Esophagus squamous epithelium (tissue), 5 donors: ENCODE data around the gene NLRP8. TPM values are rescaled to one million over a fixed set of nuclear protein-coding genes. Genes with fewer than 3 reads are reported as not detected.

Source experiments
- DNase-seq: peaks from one replicate; lab custom pipeline; 2025; lab: John Stamatoyannopoulos, UW
- H3K27ac ChIP-seq, 4 donors: fragments of 200-600 bp; sonication (generic); one replicate each; pipeline ENCODE4 v1.5.1; 2016 to 2019; ENCODE audit warnings: mild to moderate bottlenecking in 1 of 4
- H3K27me3 ChIP-seq, 4 donors: fragments of 200-600 bp; sonication (generic); 1 replicate in 3 of 4; 2 replicates in 1 of 4; pipeline versions ENCODE4 v1.5.1 to v1.6.0; 2017 to 2021; ENCODE audit warnings: antibody characterized with exemption in 1 of 4
- H3K36me3 ChIP-seq, 3 donors: fragments of 200-600 bp; sonication (generic); one replicate each; pipeline ENCODE4 v1.5.1; 2016 to 2019
- H3K4me1 ChIP-seq, 3 donors: fragments of 200-600 bp; sonication (generic); one replicate each; pipeline ENCODE4 v1.5.1; 2017 to 2019
- H3K4me3 ChIP-seq, 4 donors: fragments of 200-600 bp; sonication (generic); 1 replicate in 3 of 4; 2 replicates in 1 of 4; pipeline ENCODE4 v1.5.1; 2016 to 2019; ENCODE audit warnings: mild to moderate bottlenecking in 2 of 4, moderate library complexity in 1 of 4
- H3K9me3 ChIP-seq, 3 donors: fragments of 200-600 bp; sonication (generic); one replicate each; pipeline ENCODE4 v1.5.1; 2016 to 2019
- POLR2A ChIP-seq, 4 donors: fragments of 450-650 bp; IDR thresholded peaks; one replicate each; pipeline ENCODE4 v1.6.1; 2017; ENCODE audit warnings: antibody characterized with exemption in 4 of 4, mild to moderate bottlenecking in 4 of 4, moderate library complexity in 3 of 4
- WGBS, 2 donors: methylation state at CpG; one replicate each; pipeline ENCODE4 v1.1.5; 2018; 5-methylcytosine and 5-hydroxymethylcytosine counted together
- intact Hi-C: fragments of 100-400 bp; cut with DNase I; formaldehyde crosslinking; loops from one replicate; pipeline ENCODE4 v1.15.0; 2022
- total RNA-seq, 4 donors: library from RNA; depleted of rRNA; stranded (reverse); fragments of >200 nt; gene quantifications; one replicate each; pipeline ENCODE4 v1.1.0, GENCODE V29; 2016
- TF ChIP-seq, protein P1 (sequence below), 6 experiments: fragments of 450-650 bp in 4 of 6; fragments of 200-600 bp in 2 of 6; sonication (generic) in 2 of 6; IDR thresholded peaks; one replicate each; pipeline ENCODE4 v1.5.1; 2016 to 2019; ENCODE audit warnings: antibody characterized with exemption in 6 of 6, mild to moderate bottlenecking in 4 of 6, moderate library complexity in 4 of 6
- donor health status: DM: yes; HTN: yes; CAD: no.

NLRP8 gene
- not detected for total RNA-seq

DNA sequence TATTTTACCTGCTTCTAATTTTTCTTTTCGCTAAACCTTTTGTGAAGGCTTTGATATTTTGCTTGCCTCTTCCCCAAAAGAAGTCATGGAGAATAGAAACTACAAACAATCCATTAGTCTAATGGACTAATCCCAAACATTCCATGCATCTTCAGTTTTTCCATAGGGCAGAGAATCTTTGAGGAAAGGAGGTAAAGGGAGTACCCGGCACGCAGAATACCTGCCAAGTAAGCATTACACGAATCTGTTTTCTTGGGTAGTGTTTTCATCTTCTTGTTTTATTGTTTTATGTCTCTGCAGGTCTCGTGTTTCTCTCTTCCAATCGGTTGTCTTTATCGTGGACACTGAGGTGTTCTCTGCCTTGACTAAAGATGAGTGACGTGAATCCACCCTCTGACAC, at the start of gene NLRP8:
TSS of gene NLRP8 (plus strand) at position 301 of the 400 bp plus-strand sequence.
- TF ChIP-seq, protein P1, sequence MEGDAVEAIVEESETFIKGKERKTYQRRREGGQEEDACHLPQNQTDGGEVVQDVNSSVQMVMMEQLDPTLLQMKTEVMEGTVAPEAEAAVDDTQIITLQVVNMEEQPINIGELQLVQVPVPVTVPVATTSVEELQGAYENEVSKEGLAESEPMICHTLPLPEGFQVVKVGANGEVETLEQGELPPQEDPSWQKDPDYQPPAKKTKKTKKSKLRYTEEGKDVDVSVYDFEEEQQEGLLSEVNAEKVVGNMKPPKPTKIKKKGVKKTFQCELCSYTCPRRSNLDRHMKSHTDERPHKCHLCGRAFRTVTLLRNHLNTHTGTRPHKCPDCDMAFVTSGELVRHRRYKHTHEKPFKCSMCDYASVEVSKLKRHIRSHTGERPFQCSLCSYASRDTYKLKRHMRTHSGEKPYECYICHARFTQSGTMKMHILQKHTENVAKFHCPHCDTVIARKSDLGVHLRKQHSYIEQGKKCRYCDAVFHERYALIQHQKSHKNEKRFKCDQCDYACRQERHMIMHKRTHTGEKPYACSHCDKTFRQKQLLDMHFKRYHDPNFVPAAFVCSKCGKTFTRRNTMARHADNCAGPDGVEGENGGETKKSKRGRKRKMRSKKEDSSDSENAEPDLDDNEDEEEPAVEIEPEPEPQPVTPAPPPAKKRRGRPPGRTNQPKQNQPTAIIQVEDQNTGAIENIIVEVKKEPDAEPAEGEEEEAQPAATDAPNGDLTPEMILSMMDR (IDR thresholded peaks at IDR 0.05), result no peak
- no peak for TF ChIP-seq POLR2A (IDR thresholded peaks at IDR 0.05)
- WGBS, 2 donors, result 75 to 82% methylated on average over 8 of the region's 8 CpGs
- Histone ChIP-seq H3K27ac (no peak within 1 kb of the TSS), H3K9me3 (peaks cover 0 to 14% (median 0%) of the 10 kb centered on the region in 3 donors), H3K4me1 (no peaks in the 10 kb centered on the region), H3K27me3 (no peaks in the 10 kb centered on the region), H3K36me3 (no peaks in the 10 kb centered on the region), H3K4me3 (no peak within 1 kb of the TSS)
- DNase-seq, result no peak
- intact Hi-C loops, result no loop called here

DNA sequence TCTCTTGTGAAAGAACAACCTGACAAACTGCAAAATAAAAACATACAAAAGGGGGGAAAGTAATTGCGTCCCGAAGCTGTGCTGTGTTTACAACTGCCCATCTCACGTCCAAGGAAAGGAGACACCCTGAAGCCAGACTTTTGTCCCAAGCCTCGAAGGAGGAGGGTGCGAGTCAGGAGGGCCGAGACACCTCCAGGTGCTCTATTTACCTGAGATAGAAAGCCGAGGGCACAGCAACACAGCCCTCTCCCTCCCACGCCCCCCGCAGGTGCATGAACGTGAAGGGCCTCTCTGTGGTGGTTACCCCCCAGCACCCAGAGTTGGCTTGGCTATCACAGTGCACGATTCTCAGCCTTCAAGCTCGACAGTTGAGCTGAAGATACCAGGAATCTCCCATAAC, 48.7 kb upstream of the NLRP8 start:
- Histone ChIP-seq H3K4me3 (no peak overlapping the region), H3K27ac (no peak overlapping the region), H3K36me3 (no peaks in the 10 kb centered on the region), H3K4me1 (no peaks in the 10 kb centered on the region), H3K9me3 (peaks cover 0 to 28% (median 0%) of the 10 kb centered on the region in 3 donors), H3K27me3 (no peaks in the 10 kb centered on the region)
- 64 to 74% methylated on average over 9 to 11 of the region's 12 CpGs for WGBS, 2 donors
- intact Hi-C loops, result no loop called here
- TF ChIP-seq POLR2A (IDR thresholded peaks at IDR 0.05), result no peak
- TF ChIP-seq, protein P1 (IDR thresholded peaks at IDR 0.05), result no peak
- no peak for DNase-seq

DNA sequence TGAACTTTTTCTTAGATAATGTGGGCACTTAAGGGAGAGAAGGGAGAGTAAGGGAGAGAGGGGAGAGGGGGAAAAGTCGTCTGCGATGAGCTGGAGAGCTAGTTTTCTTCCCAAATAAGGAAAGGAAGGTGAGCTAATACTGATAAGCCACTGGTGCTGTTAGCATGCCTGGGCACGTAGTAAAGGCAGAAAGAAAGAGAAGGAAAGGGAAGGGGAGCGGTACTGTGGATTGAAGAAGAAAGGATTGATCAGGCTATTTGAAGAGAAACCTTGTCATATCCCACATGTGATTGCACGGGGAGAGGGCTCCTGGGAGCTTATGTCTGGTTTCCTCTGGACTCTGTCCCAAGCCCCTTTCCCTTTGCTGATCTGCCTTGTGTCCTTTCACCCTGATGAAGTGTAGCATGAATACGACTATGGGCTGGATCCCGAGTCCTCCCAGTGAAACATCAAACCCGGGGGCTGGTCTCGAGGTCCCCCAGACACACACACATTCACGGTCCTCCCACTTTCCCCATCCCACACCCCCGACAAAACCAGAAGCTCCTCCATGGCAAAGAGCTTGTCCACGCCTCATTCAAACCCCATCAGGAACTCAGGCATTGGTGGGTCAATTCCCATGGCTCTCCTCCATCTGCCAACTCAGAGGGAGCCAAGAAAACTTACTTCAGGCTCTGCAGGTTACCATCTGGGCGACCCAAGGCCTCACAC, 46.1 kb upstream of the NLRP8 start:
- no peak for TF ChIP-seq POLR2A (IDR thresholded peaks at IDR 0.05)
- TF ChIP-seq, protein P1 (IDR thresholded peaks at IDR 0.05), result no peak
- WGBS, 2 donors, result 69 to 74% methylated on average over 6 to 8 of the region's 13 CpGs
- peaks cover 0 to 30% (median 0%) of the 10 kb centered on the region in 3 donors for H3K9me3 ChIP-seq
- H3K27ac ChIP-seq, result no peak overlapping the region
- intact Hi-C loops, result no loop called here
- H3K4me3 ChIP-seq, result no peak overlapping the region
- no peaks in the 10 kb centered on the region for H3K36me3 ChIP-seq
- DNase-seq, result no peak
- H3K27me3 ChIP-seq, result no peaks in the 10 kb centered on the region
- no peaks in the 10 kb centered on the region for H3K4me1 ChIP-seq

DNA sequence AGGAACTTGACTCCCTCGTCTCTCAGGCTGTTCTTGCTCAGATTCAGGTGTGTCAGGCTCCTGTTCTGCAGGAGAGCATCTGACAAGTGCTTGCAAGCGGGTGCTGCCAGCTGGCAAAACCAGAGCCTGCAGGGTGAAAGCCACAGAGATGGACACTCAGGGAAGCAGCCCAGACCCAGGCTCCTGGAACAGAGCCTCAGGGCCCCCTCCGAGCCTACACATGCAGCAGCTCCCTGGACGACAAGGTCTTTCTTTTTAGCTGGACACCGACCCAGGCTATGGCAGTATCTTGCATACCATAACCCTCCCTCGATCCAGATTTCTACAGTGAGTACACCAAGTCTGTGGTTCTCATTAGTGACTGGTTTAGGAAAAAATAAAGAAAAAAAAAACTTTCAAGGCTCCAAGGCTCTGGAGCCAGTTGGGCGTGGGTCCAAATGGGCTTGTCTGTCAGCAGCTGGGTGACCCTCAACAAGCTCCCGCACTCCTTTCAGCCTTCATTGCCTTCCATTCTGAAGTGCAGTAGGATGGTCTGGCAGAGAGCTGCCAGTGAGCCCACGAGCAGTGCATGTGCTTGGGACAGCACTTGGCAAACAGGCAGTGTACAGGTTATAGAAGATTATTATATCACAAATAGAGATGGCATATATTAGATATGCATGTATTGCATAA, 45.4 kb upstream of the NLRP8 start:
- TF ChIP-seq, protein P1 (IDR thresholded peaks at IDR 0.05), result no peak
- no peak for TF ChIP-seq POLR2A (IDR thresholded peaks at IDR 0.05)
- H3K4me1 ChIP-seq, result no peaks in the 10 kb centered on the region
- H3K36me3 ChIP-seq, result no peaks in the 10 kb centered on the region
- WGBS, 2 donors, result 73% methylated on average over 4 to 5 of the region's 9 CpGs
- no peak overlapping the region for H3K4me3 ChIP-seq
- H3K9me3 ChIP-seq, result peaks cover 0 to 30% (median 0%) of the 10 kb centered on the region in 3 donors
- no peaks in the 10 kb centered on the region for H3K27me3 ChIP-seq
- no peak for DNase-seq
- intact Hi-C loops, result no loop called here
- no peak overlapping the region for H3K27ac ChIP-seq

DNA sequence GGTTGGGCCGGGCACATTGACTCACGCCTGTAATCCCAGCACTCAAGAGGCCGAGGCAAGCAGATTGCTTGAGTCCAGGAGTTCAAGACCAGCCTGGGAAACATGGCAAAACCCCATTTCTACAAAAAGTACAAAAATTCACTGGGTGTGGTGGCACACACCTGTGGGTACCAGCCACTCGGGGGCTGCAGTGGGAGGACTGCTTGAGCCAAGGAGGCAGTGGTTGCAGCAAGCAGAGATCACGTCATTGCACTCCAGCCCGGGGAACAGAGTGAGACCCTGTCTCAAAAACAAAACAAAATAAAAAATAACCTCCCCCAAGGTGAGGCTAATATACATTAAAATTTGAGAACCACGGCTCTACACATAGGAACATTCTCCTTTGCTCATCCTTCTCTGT, 40.3 kb upstream of the NLRP8 start:
- Histone ChIP-seq H3K4me1 (no peaks in the 10 kb centered on the region), H3K27me3 (no peaks in the 10 kb centered on the region), H3K27ac (no peak overlapping the region), H3K4me3 (no peak overlapping the region), H3K36me3 (no peaks in the 10 kb centered on the region), H3K9me3 (peaks cover 0 to 22% (median 0%) of the 10 kb centered on the region in 3 donors)
- 73 to 74% methylated on average over 4 to 5 of the region's 7 CpGs for WGBS, 2 donors
- intact Hi-C loops, result no loop called here
- TF ChIP-seq, protein P1 (IDR thresholded peaks at IDR 0.05), result no peak
- TF ChIP-seq POLR2A (IDR thresholded peaks at IDR 0.05), result no peak
- DNase-seq, result no peak
